Tibial artery (tissue), 4 donors: ENCODE results near the gene GCNT4.
A peak's percentile ranks its signal among the peaks of the same experiment; 100 is the strongest.
"Not testable (repeated sequence)": the region's sequence is repeated elsewhere in the genome, so short reads cannot be mapped to it uniquely, and the experiment has no call there.

Source experiments
- DNase-seq, 2 donors: peaks; one replicate each; pipeline ENCODE4 v3.0.0-alpha.2; 2019
- H3K27ac ChIP-seq, 2 donors: fragments of 200-600 bp; sonication (generic) in 1 of 2; 1 replicate in 1 of 2; 2 replicates in 1 of 2; pipeline ENCODE4 v1.5.1; 2018 to 2019; ENCODE audit warnings: mild to moderate bottlenecking in 1 of 2
- H3K27me3 ChIP-seq, 2 donors: fragments of 200-600 bp; sonication (generic) in 1 of 2; one replicate each; pipeline versions ENCODE4 v1.5.1 to v1.6.0; 2016 to 2019
- H3K36me3 ChIP-seq, 3 donors: fragments of 200-600 bp; sonication (generic) in 2 of 3; one replicate each; pipeline ENCODE4 v1.5.1; 2016 to 2019; ENCODE audit warnings: mild to moderate bottlenecking in 2 of 3
- H3K4me1 ChIP-seq, 4 donors: fragments of 200-600 bp; sonication (generic) in 2 of 4; 1 replicate in 3 of 4; 2 replicates in 1 of 4; pipeline ENCODE4 v1.5.1; 2016 to 2019
- H3K4me3 ChIP-seq, 2 donors: fragments of 200-600 bp; sonication (generic) in 1 of 2; 1 replicate in 1 of 2; 2 replicates in 1 of 2; pipeline ENCODE4 v1.5.1; 2018 to 2019; ENCODE audit warnings: mild to moderate bottlenecking in 2 of 2
- H3K9me3 ChIP-seq, 3 donors: fragments of 200-600 bp; sonication (generic) in 1 of 3; one replicate each; pipeline ENCODE4 v1.5.1; 2016 to 2019
- intact Hi-C: fragments of 100-400 bp; cut with DNase I; formaldehyde crosslinking; loops from one replicate; pipeline ENCODE4 v1.15.0; 2023; ENCODE audit warnings: low total_unique reads
- TF ChIP-seq, protein P1 (sequence below), 2 experiments: fragments of 200-600 bp in 1 of 2; fragments of 450-650 bp in 1 of 2; IDR thresholded peaks; one replicate each; pipeline ENCODE4 v1.5.1; 2017 to 2019; ENCODE audit warnings: antibody characterized with exemption in 2 of 2, mild to moderate bottlenecking in 1 of 2, moderate library complexity in 1 of 2

Gene GCNT4, protein sequence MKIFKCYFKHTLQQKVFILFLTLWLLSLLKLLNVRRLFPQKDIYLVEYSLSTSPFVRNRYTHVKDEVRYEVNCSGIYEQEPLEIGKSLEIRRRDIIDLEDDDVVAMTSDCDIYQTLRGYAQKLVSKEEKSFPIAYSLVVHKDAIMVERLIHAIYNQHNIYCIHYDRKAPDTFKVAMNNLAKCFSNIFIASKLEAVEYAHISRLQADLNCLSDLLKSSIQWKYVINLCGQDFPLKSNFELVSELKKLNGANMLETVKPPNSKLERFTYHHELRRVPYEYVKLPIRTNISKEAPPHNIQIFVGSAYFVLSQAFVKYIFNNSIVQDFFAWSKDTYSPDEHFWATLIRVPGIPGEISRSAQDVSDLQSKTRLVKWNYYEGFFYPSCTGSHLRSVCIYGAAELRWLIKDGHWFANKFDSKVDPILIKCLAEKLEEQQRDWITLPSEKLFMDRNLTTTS

DNA sequence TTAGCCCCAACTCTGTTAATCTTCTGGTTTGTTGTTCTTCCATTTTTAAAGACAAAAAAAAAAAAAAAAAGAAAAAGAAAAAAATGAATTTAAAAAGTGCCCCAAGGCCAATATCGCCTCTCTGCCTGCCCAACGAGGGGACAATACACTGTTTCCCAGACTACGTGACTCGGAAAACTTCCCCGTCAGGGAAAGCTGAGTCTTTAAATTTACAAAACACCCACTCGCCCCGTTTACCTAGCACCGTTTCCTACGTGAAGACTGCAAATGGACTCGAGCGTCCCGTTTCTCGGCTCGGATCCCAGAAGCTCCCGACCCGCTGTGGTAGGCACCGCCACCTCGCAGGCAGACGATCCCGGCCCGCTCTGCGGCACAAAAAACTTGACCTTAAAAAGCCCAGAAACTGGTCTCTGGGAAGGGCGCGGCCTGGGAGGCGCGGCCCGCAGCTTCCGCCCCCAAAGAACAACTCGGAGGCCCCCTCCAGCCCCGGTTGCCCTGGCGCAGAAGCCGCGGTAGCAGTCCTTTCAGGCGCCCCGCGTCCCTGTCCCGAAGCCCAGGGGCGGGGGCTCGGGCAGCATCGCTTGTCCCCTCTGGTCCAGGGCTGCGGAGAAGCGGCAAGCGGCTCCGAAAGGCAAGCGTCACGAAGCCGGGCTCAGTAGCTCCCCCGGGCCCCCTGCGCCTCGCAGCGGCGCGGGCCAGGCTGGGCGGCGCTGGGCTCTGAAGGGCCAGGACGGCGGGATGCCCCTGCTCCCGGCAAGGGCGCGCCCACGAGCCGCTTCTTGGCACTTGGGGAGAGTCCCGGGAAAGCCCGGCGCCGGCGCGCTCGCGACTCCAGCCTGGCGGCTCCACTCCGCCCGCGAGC, at the start of gene GCNT4:
GCNT4 (minus strand) TSS at position 367 of the 862 bp plus-strand sequence. CDS start 22,521 bp downstream, outside the sequence.
- peak within 1 kb of the TSS; percentile 79 to 95 for H3K4me3 ChIP-seq
- H3K9me3 ChIP-seq, result no peaks in the 10 kb centered on the region
- TF ChIP-seq, protein P1, sequence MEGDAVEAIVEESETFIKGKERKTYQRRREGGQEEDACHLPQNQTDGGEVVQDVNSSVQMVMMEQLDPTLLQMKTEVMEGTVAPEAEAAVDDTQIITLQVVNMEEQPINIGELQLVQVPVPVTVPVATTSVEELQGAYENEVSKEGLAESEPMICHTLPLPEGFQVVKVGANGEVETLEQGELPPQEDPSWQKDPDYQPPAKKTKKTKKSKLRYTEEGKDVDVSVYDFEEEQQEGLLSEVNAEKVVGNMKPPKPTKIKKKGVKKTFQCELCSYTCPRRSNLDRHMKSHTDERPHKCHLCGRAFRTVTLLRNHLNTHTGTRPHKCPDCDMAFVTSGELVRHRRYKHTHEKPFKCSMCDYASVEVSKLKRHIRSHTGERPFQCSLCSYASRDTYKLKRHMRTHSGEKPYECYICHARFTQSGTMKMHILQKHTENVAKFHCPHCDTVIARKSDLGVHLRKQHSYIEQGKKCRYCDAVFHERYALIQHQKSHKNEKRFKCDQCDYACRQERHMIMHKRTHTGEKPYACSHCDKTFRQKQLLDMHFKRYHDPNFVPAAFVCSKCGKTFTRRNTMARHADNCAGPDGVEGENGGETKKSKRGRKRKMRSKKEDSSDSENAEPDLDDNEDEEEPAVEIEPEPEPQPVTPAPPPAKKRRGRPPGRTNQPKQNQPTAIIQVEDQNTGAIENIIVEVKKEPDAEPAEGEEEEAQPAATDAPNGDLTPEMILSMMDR (IDR thresholded peaks at IDR 0.05), result no peak
- intact Hi-C loops, result loop anchor here (5.0 to 10.0 kb wide), 3 partner anchors 182 to 460 kb away; partner anchors contain the start of genes ANKRD31, CERT1, HMGCR and POLK
- peaks cover 0 to 53% (median 21%) of the 10 kb centered on the region in 4 donors for H3K4me1 ChIP-seq
- no peaks in the 10 kb centered on the region for H3K27me3 ChIP-seq
- H3K27ac ChIP-seq, result peak within 1 kb of the TSS; percentile 93 to 98
- H3K36me3 ChIP-seq, result no peaks in the 10 kb centered on the region
- peak; percentile 30 to 80 for DNase-seq

DNA sequence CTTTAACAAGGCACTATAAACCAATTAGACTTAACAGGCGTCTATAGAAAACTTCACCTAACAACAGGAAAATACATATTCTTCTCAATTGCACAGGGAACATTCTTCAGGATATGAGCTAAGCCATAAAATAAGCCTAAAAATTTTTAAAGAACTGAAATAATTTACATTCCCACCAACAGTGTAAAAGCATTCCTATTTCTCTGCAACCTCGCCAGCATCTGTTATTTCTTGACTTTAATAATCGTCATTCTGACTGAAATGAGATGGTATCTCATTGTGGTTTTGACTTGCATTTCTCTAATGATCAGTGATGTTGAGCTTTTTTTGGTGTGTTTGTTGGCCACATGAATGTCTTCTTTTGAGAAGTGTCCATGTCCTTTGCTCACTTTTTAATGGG, 43.6 kb upstream of the GCNT4 start:
- H3K27me3 ChIP-seq, H3K36me3 ChIP-seq, H3K4me1 ChIP-seq, intact Hi-C loops, H3K9me3 ChIP-seq, DNase-seq, H3K4me3 ChIP-seq, H3K27ac ChIP-seq: not testable (repeated sequence)

DNA sequence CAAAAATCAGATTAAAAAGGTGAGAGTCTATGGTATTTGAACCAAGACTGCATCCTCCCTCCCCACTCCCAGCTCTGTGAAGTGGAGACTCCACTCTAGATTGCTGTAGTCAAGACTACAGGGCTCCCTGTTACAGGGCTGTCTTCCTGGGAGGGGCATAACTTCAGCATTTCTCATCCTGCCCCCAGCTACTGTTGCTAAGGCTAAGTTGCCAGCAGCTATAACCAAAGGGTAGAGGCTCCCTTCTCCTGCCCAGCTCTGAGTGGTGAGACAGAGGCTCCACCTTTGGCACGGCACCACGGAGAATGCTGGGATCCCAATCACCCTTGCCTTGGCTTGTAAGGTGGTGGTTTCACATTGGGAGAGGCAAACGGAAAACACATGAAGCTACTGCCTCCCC, 39.2 kb upstream of the GCNT4 start:
- H3K27ac ChIP-seq, result no peak overlapping the region
- intact Hi-C loops, result no loop called here
- no peaks in the 10 kb centered on the region for H3K27me3 ChIP-seq
- TF ChIP-seq, protein P1 (IDR thresholded peaks at IDR 0.05), result no peak
- H3K4me3 ChIP-seq, result no peak overlapping the region
- DNase-seq, result no peak
- H3K36me3 ChIP-seq, result no peaks in the 10 kb centered on the region
- H3K4me1 ChIP-seq, result no peaks in the 10 kb centered on the region
- no peaks in the 10 kb centered on the region for H3K9me3 ChIP-seq

DNA sequence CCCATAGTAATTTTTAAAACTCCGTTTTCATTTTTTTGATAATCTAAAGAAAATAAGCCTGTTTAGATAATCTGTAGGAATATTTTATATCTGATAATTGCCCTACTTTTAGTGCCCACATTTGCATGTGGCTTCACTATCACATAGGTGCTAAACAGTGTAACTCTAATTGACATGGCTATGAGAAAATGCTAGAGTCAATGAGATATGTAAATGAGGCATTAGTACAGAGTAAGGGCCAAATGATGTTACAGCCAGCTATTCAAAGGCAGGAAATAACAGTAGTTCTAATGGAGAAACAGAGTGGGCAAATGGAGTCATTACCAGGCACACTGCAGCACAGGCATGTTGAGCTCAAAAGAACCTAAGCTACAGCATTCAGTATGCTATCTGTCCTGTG, 37.3 kb upstream of the GCNT4 start:
- Histone ChIP-seq H3K27ac (no peak overlapping the region), H3K4me3 (no peak overlapping the region), H3K9me3 (no peaks in the 10 kb centered on the region), H3K27me3 (no peaks in the 10 kb centered on the region), H3K36me3 (no peaks in the 10 kb centered on the region), H3K4me1 (no peaks in the 10 kb centered on the region)
- TF ChIP-seq, protein P1 (IDR thresholded peaks at IDR 0.05), result no peak
- DNase-seq, result no peak
- intact Hi-C loops, result no loop called here

DNA sequence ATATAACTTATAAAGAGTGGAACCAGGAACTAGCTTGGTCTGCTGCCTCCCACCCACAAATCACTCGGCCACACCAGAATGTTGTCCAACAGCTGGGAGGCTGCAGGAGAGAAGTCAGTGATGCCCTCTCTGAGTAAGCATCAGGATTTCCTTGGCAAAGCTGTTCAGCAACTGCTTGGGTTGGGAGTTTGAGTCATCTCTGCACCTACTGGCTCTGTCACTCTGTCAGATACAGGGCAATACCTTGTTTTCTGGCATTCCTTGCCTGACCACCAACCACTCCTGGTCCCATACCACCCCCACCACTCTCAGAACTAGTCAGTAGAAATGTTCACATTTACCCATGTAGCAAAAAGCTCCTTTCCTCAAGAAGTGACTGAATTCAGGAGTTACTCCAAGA, 36.8 kb upstream of the GCNT4 start:
- intact Hi-C loops, result no loop called here
- Histone ChIP-seq H3K4me1 (no peaks in the 10 kb centered on the region), H3K4me3 (no peak overlapping the region), H3K9me3 (no peaks in the 10 kb centered on the region), H3K27me3 (no peaks in the 10 kb centered on the region), H3K27ac (no peak overlapping the region), H3K36me3 (no peaks in the 10 kb centered on the region)
- no peak for DNase-seq
- TF ChIP-seq, protein P1 (IDR thresholded peaks at IDR 0.05), result no peak

DNA sequence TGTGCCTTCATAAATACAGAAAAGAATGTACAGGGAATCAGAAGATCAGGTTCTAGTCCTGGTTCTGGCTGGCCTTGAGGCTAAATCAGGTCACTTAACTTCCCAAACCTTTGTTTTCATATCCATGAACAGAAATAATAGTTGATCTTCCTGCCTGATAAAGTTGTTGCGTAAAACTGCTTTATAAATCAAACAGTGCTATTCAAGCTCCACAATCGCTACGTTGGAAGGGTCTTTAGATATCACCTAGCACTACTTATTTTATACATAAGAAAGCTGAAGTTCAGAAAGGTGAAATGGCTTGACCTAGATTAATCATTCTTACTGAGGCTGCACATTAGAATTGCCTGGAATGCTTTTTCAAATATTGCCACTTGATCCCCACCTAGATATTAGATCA, 36.3 kb upstream of the GCNT4 start:
- intact Hi-C loops, result no loop called here
- DNase-seq, result no peak
- TF ChIP-seq, protein P1 (IDR thresholded peaks at IDR 0.05), result no peak
- Histone ChIP-seq H3K27me3 (no peaks in the 10 kb centered on the region), H3K4me3 (no peak overlapping the region), H3K4me1 (no peaks in the 10 kb centered on the region), H3K36me3 (no peaks in the 10 kb centered on the region), H3K27ac (no peak overlapping the region), H3K9me3 (no peaks in the 10 kb centered on the region)
